Limb (tissue), 2 donors: Measurements from ENCODE around the gene SERPINA6.
"Not testable (repeated sequence)": the region's sequence is repeated elsewhere in the genome, so short reads cannot be mapped to it uniquely, and the experiment has no call there.

Source experiments
- DNase-seq, 2 donors: peaks; one replicate each; pipeline ENCODE4 v3.0.0-alpha.2; 2016; ENCODE audit errors: extremely low spot score in 2 of 2

SERPINA6 gene

DNA sequence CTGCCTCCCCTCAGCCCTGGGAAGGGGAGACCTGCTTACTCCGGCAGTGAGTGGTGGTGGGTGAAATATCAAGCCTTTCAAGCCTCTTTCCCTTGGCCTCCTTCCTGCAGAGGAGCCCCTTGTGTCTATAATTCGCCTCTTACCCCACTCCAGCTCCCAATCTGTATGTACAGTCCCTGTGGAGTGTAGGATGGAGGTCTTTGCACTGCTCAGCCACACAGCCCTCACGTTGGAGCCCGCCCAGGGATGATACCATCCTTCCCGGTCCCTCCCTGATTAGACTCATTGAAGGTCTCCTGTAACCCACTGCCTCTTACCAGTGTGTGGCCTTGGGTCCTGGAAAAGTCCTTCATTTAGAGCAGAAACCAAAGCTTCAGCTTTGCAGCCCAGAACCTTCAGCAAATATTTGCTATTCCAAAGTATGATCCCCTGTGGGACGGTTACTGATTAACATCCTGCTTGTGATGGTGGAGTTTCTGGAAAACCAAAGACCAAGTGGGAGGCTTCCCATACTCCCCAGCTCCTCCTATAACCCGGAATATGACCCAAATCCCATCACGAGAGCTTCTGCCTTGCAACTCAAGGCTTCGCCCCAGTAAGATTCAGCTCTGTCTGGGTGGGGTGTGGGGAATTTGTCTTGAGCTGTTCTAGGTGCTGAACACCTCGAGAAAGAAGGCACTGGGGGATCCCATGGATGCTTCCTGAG lies 30.1 kb downstream of the SERPINA6 start, which contains the start of gene SERPINA10:
TSS of gene SERPINA10 (minus strand) at position 397 of the 706 bp plus-strand sequence. CDS start 2,675 bp downstream, outside the sequence.
- DNase-seq = no peak

DNA sequence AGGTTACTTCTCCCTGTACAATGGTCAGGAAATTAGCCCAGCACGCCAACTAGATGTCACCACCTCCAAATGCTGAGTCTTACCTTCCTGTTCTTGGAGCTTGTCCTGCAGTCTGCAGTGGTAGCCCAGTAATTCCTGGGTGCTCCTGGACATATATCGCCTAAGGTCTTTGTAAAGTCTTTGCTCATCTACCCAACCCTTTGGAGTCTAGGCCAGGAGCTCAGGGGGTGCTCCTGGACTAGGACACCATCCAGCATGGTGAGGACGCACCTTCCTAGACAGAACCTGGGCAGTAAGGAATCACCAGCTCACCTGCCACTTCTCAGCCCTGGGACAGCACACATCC lies 30.6 kb downstream of the SERPINA6 start:
- no peak for DNase-seq

DNA sequence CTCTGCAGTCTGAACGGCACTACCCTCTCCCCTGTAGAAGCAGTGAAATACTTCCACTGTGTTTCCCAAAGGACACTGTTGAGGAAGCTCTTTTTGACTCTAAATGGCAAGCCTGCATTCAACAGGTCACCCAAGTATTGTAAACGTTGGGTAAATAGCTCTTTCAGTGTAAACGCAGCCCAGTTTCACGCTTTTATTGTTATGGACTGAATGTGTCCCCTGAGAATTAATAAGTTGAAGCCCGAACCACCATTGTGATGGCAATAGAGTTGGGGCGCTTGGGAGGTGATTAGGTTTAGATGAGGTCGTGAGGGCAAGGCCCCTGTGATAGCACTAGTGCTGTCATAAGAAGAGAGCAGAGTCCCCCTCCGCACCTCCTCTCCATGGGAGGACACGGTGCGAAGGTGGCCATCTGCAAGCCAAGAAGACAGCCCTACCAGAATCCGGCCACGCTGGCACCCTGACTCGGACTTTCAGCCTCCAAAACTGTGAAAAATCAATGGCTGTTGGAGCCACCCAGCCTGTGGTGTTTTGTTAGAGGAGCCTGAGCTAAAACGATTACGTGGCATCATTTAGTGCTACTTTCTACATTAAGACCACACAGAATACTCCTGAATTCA lies 31.1 kb downstream of the SERPINA6 start:
- no peak for DNase-seq

- DNase-seq = no peak
Measured at GRCh38 chr14:94291159-94291905, 31.8 kb downstream of the SERPINA6 start.

DNA sequence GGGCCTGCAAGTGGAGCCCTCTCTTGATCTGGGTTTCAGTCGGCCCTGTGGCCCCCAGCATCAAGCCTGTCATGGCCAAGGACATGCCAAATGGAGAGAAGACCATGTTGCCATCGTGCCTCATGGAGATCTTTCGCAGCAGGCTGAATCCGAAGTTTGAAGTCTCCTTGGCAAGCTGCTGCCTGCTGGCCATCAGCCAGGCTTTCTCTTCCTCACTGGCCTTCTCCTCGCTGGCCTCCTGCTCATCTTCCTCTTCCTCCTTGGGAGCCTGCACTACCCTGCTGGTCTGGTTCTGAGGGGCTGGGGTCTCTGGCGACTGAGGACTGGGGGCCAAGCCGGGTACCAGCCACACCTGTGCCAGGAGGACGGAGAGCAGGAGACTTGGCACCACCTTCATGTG lies 32.9 kb downstream of the SERPINA6 start:
- no peak for DNase-seq

DNA sequence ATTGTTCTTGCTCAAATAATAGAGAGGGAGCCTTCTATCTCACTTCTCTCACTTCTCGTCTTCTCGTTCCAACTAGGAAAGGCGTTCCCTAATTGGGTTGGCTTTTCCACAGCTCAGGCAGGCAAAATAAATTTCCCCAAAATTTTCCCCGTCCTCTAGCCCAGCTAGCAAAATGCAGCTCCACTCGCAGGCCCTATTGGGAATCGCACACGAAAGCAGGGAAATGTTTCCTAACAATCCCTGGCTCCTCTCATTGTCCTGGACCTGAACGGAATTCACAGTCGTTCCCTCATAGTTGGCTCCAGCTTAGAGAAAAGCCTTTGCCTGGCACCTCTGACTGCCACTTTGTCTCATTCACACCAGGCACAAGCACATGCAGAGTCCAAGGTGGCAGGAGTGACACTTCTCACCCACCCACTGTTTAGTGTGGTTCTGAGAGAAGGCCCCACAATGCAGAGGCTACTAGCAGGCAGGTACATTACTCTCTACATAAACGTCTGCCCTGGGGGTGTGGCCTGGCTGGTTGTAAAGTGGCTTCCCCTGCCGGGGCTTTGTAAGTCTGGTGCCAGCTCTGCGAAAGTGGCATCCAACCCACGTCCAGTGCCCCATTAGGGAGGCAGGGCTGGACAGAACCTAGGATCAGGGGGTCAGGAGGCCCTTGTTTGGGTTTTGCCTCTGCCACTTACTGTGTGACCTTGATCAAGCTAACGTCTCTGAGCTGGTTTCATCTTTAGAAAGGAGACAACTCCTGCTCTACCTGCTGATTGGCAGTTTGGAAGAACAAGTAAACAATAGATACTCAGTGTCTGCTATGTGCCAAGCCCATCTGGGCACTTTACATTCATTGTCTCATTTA lies 34.3 kb downstream of the SERPINA6 start:
- DNase-seq = no peak

DNA sequence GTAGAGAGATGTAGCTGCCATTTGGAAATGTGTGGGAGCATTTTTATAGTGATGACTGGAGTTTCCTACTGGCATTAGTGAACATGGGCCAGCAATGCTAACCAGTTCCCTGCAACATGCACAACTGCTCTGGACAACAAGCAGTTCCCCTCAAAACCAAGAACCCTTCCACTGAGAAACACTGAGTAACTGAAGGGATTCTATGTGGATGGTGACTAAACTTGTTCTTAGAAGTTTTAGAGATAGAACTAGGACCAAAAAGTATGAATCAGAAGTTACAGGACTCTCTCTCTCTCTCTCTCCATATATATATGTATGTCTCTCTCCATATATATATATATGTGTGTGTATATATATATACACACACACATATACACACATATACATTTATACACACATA lies 38.0 kb downstream of the SERPINA6 start:
- no peak for DNase-seq

DNA sequence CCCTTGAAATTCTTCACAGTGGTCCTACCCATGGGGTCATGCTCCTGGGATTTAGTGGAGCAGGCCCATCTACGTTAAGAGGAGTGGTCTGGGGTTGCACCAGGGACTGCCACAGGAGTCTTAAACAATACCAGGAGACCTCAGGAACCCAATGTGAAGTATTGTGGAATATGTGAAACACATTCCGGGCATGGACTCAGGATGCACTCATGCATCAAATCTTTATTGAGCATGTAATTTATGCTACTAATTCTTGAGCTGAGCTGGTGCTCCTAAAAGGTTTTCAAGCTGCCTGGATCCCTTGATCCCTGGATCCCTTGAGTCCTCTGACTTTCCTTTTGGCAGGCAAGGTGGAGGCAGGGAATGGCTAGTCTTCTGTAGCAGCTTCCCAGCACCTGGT lies 38.9 kb downstream of the SERPINA6 start:
- DNase-seq = no peak

GRCh38 chr14:94282991-94283723 lies 40.0 kb downstream of the SERPINA6 start:
- DNase-seq = no peak

DNA sequence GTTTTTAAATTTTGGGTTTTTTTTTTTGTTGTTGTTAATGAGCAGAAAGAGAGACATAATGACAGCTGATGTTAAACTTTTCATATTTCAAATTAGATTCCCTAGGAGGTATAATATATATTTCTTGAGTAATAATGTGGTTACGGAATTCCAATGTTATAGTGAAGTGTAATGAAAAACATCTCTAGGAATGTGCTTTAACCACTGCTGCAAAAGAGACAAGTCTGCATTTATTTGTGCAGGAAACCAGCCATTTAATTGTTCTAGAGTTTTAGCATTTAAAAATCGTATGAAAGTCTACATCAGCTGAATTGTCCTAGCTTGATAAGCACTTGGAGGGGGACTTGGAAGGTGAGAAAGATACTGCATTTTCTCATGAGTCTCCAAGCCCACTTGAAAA lies 44.4 kb downstream of the SERPINA6 start:
- no peak for DNase-seq

DNA sequence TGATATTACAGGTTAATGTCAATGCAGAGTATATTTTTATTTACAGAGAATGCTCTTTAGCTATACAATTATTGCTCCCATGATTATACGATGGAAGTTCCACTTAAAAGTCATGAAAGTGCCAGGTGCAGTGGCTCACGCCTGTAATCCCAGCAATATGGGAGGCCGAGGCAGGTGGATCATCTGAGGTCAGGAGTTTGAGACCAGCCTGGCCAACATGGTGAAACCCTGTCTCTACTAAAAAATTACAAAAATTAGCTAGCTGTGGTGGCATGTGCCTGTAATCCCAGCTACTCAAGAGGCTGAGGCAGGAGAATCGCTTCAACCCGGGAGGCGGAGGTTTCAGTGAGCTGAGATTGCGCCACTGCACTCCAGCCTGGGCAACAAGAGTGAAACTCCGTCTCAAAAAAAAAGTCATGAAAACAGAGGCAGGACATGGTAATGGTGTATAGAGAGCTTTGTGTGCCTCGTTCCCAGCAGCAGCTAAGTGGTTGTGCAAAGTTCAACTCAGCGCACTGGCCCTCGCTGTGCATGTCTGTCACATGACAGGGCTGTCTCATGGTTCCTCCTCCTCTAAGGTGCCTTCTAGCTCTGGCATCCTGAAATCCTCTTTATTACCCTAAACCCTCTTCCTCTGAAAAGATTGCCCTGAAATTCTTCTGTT lies 46.1 kb downstream of the SERPINA6 start:
- not testable (repeated sequence) for DNase-seq

DNA sequence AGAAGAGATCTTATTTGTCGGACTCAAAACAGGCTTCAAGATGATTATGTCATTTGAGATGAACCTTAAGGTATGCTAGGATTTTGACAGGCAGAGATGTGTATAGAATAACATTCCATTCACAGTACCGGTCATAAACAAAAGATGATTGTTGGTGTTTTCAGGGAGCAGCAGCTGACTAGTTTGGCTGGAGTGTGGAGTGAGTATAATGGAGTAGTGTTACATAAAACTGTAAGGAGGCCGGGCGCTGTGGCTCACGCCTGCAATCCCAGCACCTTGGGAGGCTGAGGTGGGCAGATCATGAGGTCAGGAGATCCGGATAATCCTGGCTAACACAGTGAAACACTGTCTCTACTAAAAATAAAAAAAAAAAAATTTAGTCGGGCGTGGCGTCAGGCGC lies 54.0 kb downstream of the SERPINA6 start:
- no peak for DNase-seq

DNA sequence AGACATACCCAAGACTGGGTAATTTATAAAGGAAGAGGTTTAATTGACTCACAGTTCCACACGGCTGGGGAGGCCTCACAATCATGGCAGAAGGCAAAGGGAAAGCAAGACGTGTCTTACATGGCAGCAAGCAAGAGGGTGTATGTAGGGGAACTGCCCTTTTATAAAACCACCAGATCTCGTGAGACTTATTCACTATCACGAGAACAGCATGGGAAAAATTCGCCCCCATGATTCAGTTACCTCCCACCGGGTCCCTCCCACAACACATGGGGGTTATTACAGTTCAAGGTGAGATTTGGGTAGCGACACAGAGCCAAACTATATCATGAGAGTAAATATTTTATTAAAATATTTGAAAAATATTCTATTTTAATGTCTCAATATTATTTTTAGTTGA lies 54.6 kb downstream of the SERPINA6 start:
- DNase-seq = not testable (repeated sequence)

- DNase-seq = no peak
Measured at GRCh38 chr14:94267352-94267751, 55.8 kb downstream of the SERPINA6 start.

DNA sequence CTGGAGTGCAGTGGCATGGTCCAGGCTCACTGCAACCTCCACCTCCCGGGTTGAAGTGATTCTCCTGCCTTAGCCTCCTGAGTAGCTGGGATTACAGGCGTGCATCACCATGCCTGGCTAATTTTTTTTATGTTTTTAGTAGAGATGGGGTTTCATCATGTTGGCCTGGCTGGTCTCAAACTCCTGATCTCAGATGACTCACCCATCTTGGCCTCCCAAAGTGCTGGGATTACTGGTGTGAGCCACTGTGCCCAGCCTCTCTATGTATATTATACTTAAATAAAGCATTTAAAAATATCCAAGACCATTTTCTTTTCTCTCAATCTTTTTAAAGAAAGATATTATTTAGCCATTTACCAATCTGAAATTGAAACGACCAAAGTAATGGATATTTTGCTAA lies 58.9 kb downstream of the SERPINA6 start:
- not testable (repeated sequence) for DNase-seq
